Measurements from ENCODE around the gene MAGI1. TPM values are rescaled to one million over a fixed set of nuclear protein-coding genes. Genes with fewer than 3 reads are reported as not detected.
A peak's percentile ranks its signal among the peaks of the same experiment; 100 is the strongest.

Gene MAGI1
- polyA plus RNA-seq, 2 donors = 6.0 to 10.6 TPM

DNA sequence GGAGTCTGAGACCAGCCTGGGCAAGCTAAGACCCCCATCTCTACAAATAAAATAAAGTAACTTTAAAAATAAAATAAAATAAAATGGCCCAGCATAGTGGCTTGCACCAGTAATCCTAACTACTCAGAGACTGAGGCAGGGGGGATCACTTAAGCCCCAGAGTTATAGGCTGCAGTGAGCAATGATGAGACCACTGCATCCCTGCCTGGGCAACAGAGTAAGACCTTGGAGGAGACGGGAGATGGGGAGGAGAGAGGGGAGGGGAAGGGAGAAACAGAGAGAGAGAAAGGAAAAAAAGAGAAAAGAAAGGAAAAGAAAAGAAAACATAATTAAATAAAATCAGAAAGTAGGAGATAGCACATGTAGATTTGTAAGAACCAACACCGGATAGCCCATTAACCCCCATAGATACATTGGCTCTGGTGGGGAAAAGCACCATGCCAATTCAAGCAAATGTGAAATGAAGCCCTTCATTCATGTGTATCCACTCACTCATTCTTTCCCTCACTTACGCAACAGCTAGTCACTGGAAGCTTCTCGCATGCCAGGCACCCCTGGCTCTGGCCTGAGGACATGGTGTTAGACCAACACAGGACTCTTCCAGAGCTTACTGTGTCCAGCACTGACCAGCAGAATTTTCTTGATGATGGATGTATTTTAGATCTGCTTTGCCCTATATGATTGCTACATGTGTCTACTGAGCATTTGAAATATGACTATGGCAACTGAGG lies 183.2 kb downstream of the MAGI1 start:
- Histone ChIP-seq H3K27me3 (ENCODE audit: control insufficient read depth in 1 of 2, insufficient read depth in 2 of 2, low read length in 2 of 2) (no peaks in the 10 kb centered on the region), H3K27ac (ENCODE audit: low read depth in 2 of 2, low read length in 1 of 2) (peak overlapping the region in 1 of 2 donors; percentile 41), H3K4me1 (ENCODE audit: control insufficient read depth in 2 of 2, insufficient read depth in 2 of 2, low read length in 1 of 2) (peaks cover 3 to 5% of the 10 kb centered on the region in 2 donors), H3K9me3 (ENCODE audit: control insufficient read depth in 2 of 2, insufficient read depth in 1 of 2, low read depth in 1 of 2, low read length in 1 of 2) (no peaks in the 10 kb centered on the region), H3K4me3 (ENCODE audit: low read depth in 1 of 2, low read length in 2 of 2) (no peak overlapping the region), H3K36me3 (ENCODE audit: control insufficient read depth in 2 of 2, insufficient read depth in 2 of 2, low read length in 1 of 2) (no peaks in the 10 kb centered on the region)
- 75 to 83% methylated on average over 4 of the region's 4 CpGs for WGBS, 2 donors

DNA sequence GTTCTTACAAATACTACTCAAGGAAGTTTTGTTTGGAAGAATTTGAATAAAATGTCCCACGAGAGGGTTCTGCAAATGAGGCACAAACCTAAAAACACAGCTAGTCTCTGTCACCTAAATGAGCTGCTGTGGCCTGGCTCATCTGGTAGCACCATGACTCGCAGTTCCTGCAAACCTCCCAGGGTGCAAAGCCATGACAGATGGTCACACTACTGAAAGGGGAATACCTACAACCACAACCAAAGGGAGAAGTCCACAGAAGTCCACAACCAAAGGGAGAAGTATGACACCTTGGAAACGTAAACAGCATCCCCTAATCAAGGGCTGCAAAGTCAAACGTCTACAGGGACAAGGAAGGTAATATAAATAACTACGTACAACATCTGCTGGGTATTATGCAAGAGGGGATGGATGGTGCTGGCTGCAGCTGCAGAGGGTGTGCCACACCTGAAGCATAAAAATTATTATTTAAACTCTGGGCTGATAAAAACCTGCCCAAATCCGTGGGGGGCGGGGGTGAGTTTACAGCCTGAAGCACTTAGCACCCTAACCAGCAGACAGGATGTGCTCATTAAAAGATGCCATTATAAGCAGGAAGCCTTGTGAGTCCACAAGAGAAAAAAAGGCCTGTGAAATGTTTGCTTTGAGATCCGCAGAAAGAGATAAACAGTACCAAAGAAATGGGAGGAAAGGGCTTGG lies 184.0 kb downstream of the MAGI1 start:
- Histone ChIP-seq H3K4me3 (ENCODE audit: low read depth in 1 of 2, low read length in 2 of 2) (no peak overlapping the region), H3K36me3 (ENCODE audit: control insufficient read depth in 2 of 2, insufficient read depth in 2 of 2, low read length in 1 of 2) (no peaks in the 10 kb centered on the region), H3K4me1 (ENCODE audit: control insufficient read depth in 2 of 2, insufficient read depth in 2 of 2, low read length in 1 of 2) (peaks cover 0 to 5% of the 10 kb centered on the region in 2 donors), H3K27me3 (ENCODE audit: control insufficient read depth in 1 of 2, insufficient read depth in 2 of 2, low read length in 2 of 2) (no peaks in the 10 kb centered on the region), H3K9me3 (ENCODE audit: control insufficient read depth in 2 of 2, insufficient read depth in 1 of 2, low read depth in 1 of 2, low read length in 1 of 2) (no peaks in the 10 kb centered on the region), H3K27ac (ENCODE audit: low read depth in 2 of 2, low read length in 1 of 2) (peak overlapping the region; percentile 13 to 41)
- WGBS, 2 donors = 38 to 39% methylated on average over 8 of the region's 8 CpGs

DNA sequence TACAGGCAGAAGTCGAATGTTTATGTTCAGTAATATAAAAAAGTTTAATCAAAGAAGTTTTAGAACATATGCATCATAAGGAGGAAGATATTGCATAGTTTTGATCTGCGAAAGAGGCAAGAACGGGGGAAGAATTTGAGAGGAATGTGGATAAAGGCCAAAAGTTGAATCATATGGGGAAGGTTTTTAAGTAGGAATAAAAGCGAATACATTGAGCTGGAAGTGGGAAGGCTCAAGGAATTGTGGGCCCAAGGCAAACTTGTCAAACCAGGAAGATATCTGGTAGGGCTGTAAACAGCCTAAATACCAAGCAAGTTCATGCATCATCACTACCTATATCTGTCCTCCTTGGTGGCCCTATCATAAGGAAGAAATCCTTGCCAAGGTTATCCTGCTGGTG lies 186.9 kb downstream of the MAGI1 start:
- Histone ChIP-seq H3K4me1 (ENCODE audit: control insufficient read depth in 2 of 2, insufficient read depth in 2 of 2, low read length in 1 of 2) (peaks cover 0 to 4% of the 10 kb centered on the region in 2 donors), H3K4me3 (ENCODE audit: low read depth in 1 of 2, low read length in 2 of 2) (no peak overlapping the region), H3K36me3 (ENCODE audit: control insufficient read depth in 2 of 2, insufficient read depth in 2 of 2, low read length in 1 of 2) (no peaks in the 10 kb centered on the region), H3K9me3 (ENCODE audit: control insufficient read depth in 2 of 2, insufficient read depth in 1 of 2, low read depth in 1 of 2, low read length in 1 of 2) (no peaks in the 10 kb centered on the region), H3K27me3 (ENCODE audit: control insufficient read depth in 1 of 2, insufficient read depth in 2 of 2, low read length in 2 of 2) (no peaks in the 10 kb centered on the region), H3K27ac (ENCODE audit: low read depth in 2 of 2, low read length in 1 of 2) (peak overlapping the region; percentile 27 to 31)
- 47 to 55% methylated on average over 4 of the region's 4 CpGs for WGBS, 2 donors

DNA sequence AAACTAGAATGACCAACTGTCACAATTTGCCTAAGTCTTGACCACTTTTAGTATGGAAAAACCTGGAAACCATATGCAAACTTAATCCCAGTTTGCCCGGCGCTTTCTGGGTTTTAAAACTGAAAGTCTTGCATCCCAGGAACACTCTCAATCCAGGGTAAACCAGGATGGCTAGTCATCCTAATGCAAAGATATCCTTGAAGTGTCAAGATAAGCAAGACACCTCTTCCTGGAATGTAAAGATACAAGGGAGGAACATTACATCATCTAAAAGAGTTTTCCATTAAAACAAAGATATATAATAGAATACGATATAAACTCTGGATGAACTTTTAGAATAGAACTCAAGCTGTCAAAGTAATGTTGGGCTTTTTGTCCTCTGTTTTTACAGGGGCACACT lies 188.5 kb downstream of the MAGI1 start:
- Histone ChIP-seq H3K9me3 (ENCODE audit: control insufficient read depth in 2 of 2, insufficient read depth in 1 of 2, low read depth in 1 of 2, low read length in 1 of 2) (no peaks in the 10 kb centered on the region), H3K36me3 (ENCODE audit: control insufficient read depth in 2 of 2, insufficient read depth in 2 of 2, low read length in 1 of 2) (no peaks in the 10 kb centered on the region), H3K4me3 (ENCODE audit: low read depth in 1 of 2, low read length in 2 of 2) (no peak overlapping the region), H3K4me1 (ENCODE audit: control insufficient read depth in 2 of 2, insufficient read depth in 2 of 2, low read length in 1 of 2) (peaks cover 0 to 4% of the 10 kb centered on the region in 2 donors), H3K27me3 (ENCODE audit: control insufficient read depth in 1 of 2, insufficient read depth in 2 of 2, low read length in 2 of 2) (no peaks in the 10 kb centered on the region), H3K27ac (ENCODE audit: low read depth in 2 of 2, low read length in 1 of 2) (no peak overlapping the region)
- WGBS, 2 donors = 86 to 89% methylated on average over 3 of the region's 3 CpGs

DNA sequence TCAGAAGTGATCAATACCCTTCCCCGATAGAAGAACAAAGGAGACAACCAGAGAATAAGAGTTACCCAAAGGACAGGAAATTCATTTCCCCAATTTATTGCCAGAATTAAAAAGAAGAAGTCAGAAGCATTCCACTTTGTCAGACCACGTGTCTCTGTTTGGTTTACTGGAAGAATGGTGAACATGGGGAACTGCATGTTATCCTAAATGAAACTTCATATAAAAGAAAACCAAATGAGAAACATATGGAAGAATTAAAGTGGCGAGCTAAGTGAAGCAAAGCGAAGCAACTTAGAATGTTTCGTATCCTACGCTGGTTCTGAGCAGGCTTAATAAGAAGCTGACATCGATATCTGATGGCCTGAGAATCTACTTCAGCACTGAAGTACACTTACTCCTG lies 190.7 kb downstream of the MAGI1 start:
- Histone ChIP-seq H3K27me3 (ENCODE audit: control insufficient read depth in 1 of 2, insufficient read depth in 2 of 2, low read length in 2 of 2) (no peaks in the 10 kb centered on the region), H3K27ac (ENCODE audit: low read depth in 2 of 2, low read length in 1 of 2) (no peak overlapping the region), H3K4me3 (ENCODE audit: low read depth in 1 of 2, low read length in 2 of 2) (no peak overlapping the region), H3K36me3 (ENCODE audit: control insufficient read depth in 2 of 2, insufficient read depth in 2 of 2, low read length in 1 of 2) (no peaks in the 10 kb centered on the region), H3K4me1 (ENCODE audit: control insufficient read depth in 2 of 2, insufficient read depth in 2 of 2, low read length in 1 of 2) (peaks cover 0 to 4% of the 10 kb centered on the region in 2 donors), H3K9me3 (ENCODE audit: control insufficient read depth in 2 of 2, insufficient read depth in 1 of 2, low read depth in 1 of 2, low read length in 1 of 2) (no peaks in the 10 kb centered on the region)
- WGBS, 2 donors = 88 to 89% methylated on average over 7 of the region's 7 CpGs

DNA sequence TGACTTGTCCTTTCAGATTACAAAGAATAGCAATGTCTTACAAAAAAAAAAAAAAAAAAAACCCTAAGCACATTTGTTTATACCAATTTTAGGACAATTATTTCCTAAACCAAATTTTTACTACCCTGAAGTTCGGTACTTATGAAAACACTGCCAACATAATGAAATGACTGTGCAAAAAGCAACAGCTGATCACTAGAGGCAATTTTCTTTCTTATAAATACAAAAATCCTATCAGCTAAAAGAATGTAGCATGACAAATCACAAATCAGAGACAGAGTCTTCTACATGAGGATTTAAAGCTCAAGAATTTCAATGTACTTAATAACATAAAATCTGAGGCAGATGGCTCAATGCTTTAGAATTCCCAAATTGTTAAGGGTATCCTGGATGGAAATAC lies 191.8 kb downstream of the MAGI1 start:
- no peak overlapping the region for H3K27ac ChIP-seq (ENCODE audit: low read depth in 2 of 2, low read length in 1 of 2)
- peaks cover 0 to 1% of the 10 kb centered on the region in 2 donors for H3K4me1 ChIP-seq (ENCODE audit: control insufficient read depth in 2 of 2, insufficient read depth in 2 of 2, low read length in 1 of 2)
- H3K4me3 ChIP-seq (ENCODE audit: low read depth in 1 of 2, low read length in 2 of 2) = no peak overlapping the region
- no peaks in the 10 kb centered on the region for H3K36me3 ChIP-seq (ENCODE audit: control insufficient read depth in 2 of 2, insufficient read depth in 2 of 2, low read length in 1 of 2)
- no peaks in the 10 kb centered on the region for H3K9me3 ChIP-seq (ENCODE audit: control insufficient read depth in 2 of 2, insufficient read depth in 1 of 2, low read depth in 1 of 2, low read length in 1 of 2)
- 36 to 52% methylated on average over 1 of the region's 1 CpG for WGBS, 2 donors
- no peaks in the 10 kb centered on the region for H3K27me3 ChIP-seq (ENCODE audit: control insufficient read depth in 1 of 2, insufficient read depth in 2 of 2, low read length in 2 of 2)

DNA sequence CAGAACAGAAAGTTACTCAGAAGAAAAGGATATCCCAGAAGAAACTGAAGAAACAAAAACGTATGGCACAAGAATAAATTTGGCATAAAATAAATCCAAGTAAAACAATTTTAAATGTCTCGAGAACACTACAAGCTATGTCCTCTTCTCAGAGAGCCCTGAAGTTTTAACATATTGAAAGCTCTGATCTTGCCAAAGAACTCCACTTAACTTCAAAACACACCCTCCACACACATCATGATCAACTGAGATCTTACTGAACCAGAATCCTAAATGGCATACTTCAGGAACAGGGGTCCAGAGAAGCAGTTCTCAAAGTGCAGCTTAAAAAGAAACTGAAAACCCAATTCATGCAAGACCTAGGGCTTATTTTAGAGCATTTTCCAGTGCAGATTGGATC lies 194.3 kb downstream of the MAGI1 start:
- WGBS, 2 donors = 79 to 87% methylated on average over 2 of the region's 2 CpGs

DNA sequence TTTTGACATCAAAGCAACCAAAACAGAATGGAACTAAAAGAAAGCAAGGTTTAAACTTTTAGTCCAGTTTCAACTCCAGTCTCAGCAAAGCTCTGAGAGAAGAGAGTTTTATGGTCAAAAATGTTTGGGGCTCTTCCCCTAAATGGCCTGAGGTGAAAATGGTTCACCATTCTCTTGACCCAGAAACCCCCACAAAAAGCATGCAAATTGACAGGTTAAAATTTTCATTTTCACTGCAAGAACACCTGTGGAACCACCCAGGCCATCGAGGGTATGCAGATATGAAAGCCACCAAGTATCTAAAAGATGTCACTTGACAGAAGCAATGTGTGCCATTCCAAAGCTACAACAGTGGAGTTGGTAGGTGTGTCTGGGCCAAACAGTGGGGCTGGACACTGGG lies 195.0 kb downstream of the MAGI1 start:
- WGBS, 2 donors = 79 to 84% methylated on average over 1 of the region's 1 CpG
- no peaks in the 10 kb centered on the region for H3K9me3 ChIP-seq (ENCODE audit: control insufficient read depth in 2 of 2, insufficient read depth in 1 of 2, low read depth in 1 of 2, low read length in 1 of 2)
- no peak overlapping the region for H3K4me3 ChIP-seq (ENCODE audit: low read depth in 1 of 2, low read length in 2 of 2)
- H3K27me3 ChIP-seq (ENCODE audit: control insufficient read depth in 1 of 2, insufficient read depth in 2 of 2, low read length in 2 of 2) = no peaks in the 10 kb centered on the region
- no peak overlapping the region for H3K27ac ChIP-seq (ENCODE audit: low read depth in 2 of 2, low read length in 1 of 2)
- H3K36me3 ChIP-seq (ENCODE audit: control insufficient read depth in 2 of 2, insufficient read depth in 2 of 2, low read length in 1 of 2) = no peaks in the 10 kb centered on the region
- H3K4me1 ChIP-seq (ENCODE audit: control insufficient read depth in 2 of 2, insufficient read depth in 2 of 2, low read length in 1 of 2) = no peaks in the 10 kb centered on the region

More for the DNA sequence above, 194.3 kb downstream of the MAGI1 start:
- H3K27me3 ChIP-seq (ENCODE audit: control insufficient read depth in 1 of 2, insufficient read depth in 2 of 2, low read length in 2 of 2) = no peaks in the 10 kb centered on the region
- H3K9me3 ChIP-seq (ENCODE audit: control insufficient read depth in 2 of 2, insufficient read depth in 1 of 2, low read depth in 1 of 2, low read length in 1 of 2) = no peaks in the 10 kb centered on the region
- H3K27ac ChIP-seq (ENCODE audit: low read depth in 2 of 2, low read length in 1 of 2) = no peak overlapping the region
- H3K36me3 ChIP-seq (ENCODE audit: control insufficient read depth in 2 of 2, insufficient read depth in 2 of 2, low read length in 1 of 2) = no peaks in the 10 kb centered on the region
- no peak overlapping the region for H3K4me3 ChIP-seq (ENCODE audit: low read depth in 1 of 2, low read length in 2 of 2)
- no peaks in the 10 kb centered on the region for H3K4me1 ChIP-seq (ENCODE audit: control insufficient read depth in 2 of 2, insufficient read depth in 2 of 2, low read length in 1 of 2)

DNA sequence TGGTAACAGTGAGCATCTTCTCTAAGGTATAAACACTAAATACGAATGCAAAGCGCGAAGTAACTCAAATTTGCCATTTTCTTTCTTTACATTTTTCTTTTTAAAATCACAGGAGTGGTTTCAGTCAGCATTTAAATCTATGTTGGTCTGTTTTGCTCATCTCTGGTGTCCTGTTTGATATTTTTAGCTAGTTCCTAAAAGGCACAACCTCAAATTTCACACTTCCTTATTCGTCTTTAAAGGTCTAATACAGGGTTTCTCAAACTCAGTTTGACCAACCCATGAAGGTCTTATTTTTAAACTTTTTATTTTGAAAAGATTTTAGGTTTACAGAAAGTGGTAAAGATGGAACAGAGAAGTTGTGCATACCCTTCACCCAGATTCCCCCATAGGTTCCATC lies 201.1 kb downstream of the MAGI1 start:
- Histone ChIP-seq H3K27me3 (ENCODE audit: control insufficient read depth in 1 of 2, insufficient read depth in 2 of 2, low read length in 2 of 2) (no peaks in the 10 kb centered on the region), H3K4me3 (ENCODE audit: low read depth in 1 of 2, low read length in 2 of 2) (no peak overlapping the region), H3K9me3 (ENCODE audit: control insufficient read depth in 2 of 2, insufficient read depth in 1 of 2, low read depth in 1 of 2, low read length in 1 of 2) (no peaks in the 10 kb centered on the region), H3K27ac (ENCODE audit: low read depth in 2 of 2, low read length in 1 of 2) (no peak overlapping the region), H3K36me3 (ENCODE audit: control insufficient read depth in 2 of 2, insufficient read depth in 2 of 2, low read length in 1 of 2) (no peaks in the 10 kb centered on the region), H3K4me1 (ENCODE audit: control insufficient read depth in 2 of 2, insufficient read depth in 2 of 2, low read length in 1 of 2) (no peaks in the 10 kb centered on the region)
- 66 to 84% methylated on average over 4 of the region's 4 CpGs for WGBS, 2 donors

DNA sequence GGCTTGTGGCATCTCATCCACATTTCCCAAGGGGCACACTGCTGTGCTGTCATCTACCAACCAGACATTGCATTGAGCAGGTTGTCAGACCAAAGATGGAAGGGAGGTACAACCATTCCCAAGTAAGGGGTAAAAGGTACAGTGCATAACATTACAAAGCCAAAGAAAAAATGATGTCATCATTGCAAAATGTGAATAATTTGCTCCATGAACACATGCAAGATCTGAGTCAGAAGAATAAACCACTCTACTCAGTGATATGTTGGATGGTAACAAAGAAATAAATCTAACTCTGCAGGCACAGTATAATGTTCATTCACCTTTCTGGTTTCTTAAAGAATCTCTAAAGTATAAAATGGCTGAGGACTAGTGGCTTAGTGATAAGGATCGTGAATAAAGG lies 202.7 kb downstream of the MAGI1 start:
- peaks cover 0 to 3% of the 10 kb centered on the region in 2 donors for H3K4me1 ChIP-seq (ENCODE audit: control insufficient read depth in 2 of 2, insufficient read depth in 2 of 2, low read length in 1 of 2)
- 90 to 94% methylated on average over 1 of the region's 1 CpG for WGBS, 2 donors
- no peaks in the 10 kb centered on the region for H3K9me3 ChIP-seq (ENCODE audit: control insufficient read depth in 2 of 2, insufficient read depth in 1 of 2, low read depth in 1 of 2, low read length in 1 of 2)
- H3K36me3 ChIP-seq (ENCODE audit: control insufficient read depth in 2 of 2, insufficient read depth in 2 of 2, low read length in 1 of 2) = no peaks in the 10 kb centered on the region
- H3K27ac ChIP-seq (ENCODE audit: low read depth in 2 of 2, low read length in 1 of 2) = no peak overlapping the region
- H3K4me3 ChIP-seq (ENCODE audit: low read depth in 1 of 2, low read length in 2 of 2) = no peak overlapping the region
- no peaks in the 10 kb centered on the region for H3K27me3 ChIP-seq (ENCODE audit: control insufficient read depth in 1 of 2, insufficient read depth in 2 of 2, low read length in 2 of 2)
